Measurements from ENCODE around the gene MED8.
"Not testable (repeated sequence)": the region's sequence is repeated elsewhere in the genome, so short reads cannot be mapped to it uniquely, and the experiment has no call there.

The MED8 gene

DNA sequence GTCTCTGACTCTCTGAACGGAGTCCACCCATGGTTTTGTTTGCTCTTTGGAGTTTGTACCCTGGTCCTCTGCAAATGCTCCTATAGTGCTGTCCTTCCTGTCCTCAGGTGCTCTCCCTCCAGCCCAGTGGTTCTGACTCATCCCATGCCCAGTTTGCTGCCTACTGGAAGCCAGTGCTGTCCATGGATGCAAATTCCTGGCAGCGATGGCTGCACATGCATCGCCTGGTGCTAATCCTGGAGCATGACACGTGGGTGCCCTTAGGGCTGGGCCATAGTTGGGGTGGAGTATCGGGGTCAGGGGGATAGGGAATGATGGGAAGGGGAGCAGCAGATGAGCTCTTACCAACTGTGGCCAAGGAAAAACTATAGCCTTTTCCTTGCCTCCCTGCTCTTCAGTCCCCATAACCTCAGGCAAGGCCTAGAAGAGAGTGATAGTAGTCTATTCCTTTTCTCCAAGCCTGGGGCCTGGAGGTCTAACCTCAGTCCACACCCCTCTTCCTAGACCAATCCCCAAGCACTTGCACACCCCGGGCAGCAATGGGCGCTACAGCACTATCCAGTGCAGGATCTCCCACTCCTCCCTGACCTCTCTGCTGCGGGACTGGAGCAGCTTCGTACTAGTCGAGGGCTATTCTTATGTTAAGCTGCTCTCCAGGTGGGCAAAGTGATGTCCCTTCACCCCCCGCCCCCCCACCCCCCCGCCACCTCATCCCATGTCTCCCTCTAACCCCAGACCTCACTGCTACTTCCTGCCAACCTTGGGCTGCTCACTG is 32.6 kb upstream of the MED8 start:
- no peak for DNase-seq

DNA sequence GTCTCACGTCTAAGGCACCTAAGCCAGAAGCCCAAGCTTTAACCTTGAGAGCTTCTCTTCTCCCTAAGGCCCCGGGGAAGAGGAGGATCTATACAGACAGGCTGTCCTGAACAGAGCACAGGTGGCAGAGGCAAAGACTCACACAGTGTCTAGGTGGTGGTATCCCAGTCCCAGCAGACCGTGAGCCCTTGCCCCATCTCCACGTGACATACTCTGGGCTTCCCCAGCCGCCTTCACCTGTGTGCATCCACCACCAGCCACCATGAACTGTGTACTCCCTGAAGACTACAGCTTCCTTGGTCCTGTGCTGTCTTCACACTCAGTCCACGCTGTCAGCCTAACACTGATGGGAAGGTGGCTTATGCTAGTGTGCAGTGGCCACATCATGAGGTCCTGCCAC is 31.8 kb upstream of the MED8 start:
- no peak for DNase-seq

DNA sequence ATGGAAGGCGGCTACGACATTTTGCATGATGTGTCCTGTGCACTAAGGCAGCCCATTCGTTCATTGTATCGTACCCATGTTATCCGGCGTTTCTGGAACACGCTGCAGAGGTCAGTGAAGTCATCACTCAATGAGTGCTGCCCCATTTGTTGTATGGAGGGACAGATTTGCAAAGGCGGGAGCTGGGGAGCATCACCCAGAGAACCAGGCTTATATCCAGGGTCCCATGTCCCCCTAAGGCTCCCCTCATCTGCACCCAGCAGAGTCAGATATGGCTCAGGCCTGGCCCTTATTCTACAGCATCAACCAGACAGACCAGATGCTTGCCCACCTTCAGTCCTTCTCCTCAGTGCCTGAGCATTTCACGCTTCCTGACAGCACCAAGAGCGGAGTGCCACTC is 31.3 kb upstream of the MED8 start:
- no peak for DNase-seq

DNA sequence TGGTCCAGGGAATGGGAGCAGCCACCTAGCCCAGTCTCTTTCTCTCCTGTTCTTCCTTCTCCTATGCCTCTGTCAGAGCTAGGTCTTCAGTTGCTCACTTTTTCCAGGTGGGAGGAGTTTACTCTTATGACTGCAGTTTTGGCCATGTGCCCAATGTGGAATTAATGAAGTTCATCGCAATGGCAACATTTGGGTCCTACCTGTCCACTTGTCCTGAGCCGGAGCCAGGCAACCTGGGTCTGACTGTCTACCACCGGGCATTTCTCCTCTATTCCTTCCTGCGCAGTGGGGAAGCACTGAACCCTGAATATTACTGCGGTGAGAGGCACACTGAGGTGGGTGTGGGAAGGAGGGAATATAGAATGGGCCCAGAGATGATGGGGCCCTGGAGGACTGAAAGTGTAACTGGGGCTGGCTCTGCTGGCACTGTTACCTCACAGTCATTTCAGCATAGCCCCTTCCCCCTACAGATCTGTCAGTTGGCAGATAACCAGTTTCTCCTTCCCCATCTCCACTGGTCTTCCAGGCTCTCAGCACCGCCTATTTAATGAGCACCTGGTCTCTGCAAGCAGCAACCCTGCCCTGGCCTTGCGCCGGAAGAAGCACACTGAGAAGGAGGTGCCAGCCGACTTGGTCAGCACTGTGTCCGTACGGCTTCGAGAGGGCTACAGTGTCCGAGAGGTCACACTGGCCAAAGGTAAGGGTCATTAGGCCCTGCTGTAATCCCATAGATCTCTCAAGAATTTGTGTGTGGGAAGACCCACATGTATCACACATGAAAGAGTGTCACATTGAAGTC is 30.2 kb upstream of the MED8 start:
- DNase-seq, result no peak

DNA sequence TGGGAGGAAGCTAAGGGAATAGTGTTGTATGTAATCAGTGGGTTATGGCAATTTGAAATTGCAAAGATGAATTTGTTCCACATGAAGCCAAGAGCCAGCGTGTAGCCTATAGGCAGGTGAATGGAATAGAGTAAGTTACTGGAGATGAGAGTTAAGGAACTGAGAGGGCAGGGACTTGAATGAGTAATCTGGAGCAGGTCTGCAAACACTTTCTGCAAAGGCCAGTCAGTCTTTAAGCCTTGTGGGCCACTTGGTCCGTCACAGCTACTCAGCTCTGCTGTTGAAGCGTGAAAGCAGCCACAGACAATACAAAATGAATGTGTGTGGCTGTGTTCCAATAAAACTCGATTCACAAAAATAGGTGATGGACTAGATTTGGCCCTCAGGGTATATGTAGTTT is 29.3 kb upstream of the MED8 start:
- DNase-seq, result no peak

DNA sequence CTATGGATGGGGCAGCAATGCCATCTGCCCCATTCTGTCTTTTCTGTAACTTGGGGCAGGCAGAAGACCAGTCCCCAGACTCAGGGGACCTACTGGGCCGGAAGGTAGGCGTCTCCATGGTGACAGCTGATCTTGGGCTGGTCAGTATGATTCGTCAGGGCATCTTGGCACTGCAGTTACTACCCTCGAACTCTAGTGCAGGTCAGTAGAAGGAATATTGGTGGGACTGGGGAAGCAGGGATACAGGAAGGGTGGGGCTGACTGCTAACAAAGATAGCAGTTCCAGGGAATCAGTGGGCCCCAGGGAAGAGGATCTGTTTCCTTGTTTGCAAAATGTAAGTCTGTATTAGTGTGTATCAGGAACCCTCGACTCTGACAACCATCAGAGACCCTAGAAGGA is 26.3 kb upstream of the MED8 start:
- DNase-seq, result no peak

DNA sequence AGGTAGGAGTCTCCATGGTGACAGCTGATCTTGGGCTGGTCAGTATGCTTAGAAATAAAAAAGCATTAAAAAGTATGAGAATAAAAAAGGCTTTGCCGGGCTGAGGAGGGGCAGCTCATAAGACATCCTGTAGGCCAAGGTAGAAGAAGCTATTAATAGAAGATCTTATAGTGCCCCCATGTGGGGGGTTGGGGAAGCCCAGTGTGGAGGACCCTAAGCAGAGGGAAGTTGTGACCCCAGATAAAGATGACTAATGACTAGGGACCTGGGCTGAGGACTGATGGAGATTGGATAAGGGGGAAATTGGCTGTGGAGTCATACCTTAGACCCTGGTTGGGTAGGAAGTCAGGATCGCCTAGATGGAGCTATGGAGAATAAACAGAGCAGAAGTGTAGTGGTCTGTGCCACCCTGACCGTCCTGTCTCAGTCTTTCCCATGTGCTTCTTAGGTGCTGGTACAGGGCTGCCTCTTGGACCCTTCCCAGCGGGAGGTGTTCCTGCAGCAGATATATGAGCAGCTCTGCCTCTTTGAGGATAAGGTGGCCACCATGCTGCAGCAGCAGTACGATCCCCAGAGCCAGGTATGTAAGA is 25.1 kb upstream of the MED8 start:
- peak; percentile 54 for DNase-seq

DNA sequence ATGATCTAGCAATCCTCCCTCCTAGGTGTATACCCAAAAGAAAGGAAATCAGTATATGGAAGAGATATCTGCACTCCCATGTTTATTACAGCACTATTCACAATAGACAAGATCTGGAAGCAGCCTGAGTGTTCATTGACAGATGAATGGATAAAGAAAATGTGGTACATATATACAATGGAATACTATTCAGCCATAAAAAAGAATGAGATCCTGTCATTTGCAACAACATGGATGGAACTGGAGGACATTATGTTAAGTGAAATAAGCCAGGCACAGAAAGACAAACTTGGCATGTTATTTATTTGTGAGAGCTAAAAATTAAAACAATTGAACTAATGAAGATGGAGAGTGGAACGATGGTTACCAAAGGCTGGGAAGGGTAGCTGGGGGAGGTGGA is 23.8 kb upstream of the MED8 start:
- not testable (repeated sequence) for DNase-seq

DNA sequence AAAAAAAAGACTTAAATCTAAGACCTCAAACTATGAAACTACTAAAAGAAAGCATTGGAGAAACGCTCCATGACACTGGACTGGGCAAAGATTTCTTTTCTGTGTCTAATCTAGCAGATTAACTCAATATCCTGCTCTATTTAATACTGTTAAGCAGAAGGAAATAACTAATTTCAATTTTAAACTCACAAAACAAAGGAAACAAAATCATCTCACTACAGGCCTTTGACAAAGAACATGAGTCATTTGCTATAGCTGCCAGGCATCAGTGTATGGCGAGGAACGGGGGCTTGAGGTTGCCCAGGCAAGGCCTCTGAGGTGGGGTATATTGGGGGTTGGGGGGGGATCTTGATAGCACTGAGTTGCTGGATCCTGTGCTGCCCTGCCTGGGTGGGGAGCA is 21.0 kb upstream of the MED8 start:
- DNase-seq, result no peak

DNA sequence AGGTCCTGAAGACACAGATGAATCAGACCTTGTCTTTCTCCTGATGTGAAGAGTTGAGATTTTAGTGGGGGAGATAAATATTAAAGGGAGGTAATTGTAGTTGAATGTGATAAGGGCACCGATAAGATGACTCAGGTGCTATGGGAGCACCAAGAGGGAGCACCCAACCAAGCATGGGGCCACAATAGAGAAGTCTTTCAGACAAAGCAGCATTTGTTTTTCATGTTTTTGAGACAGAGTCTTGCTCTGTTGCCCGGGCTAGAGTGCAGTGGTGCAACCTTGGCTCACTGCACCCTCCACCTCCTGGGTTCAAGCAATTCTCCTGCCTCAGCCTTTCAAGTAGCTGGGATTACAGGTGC is 16.3 kb upstream of the MED8 start:
- no peak for DNase-seq

DNA sequence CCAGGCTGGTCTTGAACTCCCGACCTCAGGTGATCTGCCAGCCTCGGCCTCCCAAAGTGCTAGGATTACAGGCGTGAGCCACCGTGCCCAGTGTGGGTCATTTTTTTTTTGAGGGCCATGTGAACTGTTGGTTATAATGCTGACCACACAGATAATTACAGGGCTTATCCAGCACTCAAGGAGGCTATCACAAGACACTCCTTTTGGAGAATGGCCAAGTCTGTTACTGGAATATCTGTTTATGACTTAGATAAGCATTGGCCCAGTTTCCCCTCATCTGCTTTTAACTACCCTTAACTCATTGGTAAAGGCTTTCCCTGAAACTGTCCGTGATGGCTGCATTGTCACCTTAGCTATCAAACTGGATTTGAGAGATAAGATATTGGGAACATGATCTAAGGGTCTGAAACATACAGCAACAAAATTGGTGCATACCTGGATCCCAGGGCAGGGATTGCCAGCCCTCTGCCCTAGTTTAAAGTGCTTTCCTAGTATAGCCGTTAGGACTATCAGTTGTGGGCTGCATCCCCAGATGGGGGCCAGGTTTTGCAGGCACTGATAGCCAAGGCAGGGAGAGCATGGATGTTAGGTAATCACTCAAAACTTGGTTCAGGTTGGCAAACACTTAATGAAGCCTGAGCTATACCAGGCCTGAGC is 15.7 kb upstream of the MED8 start:
- no peak for DNase-seq

DNA sequence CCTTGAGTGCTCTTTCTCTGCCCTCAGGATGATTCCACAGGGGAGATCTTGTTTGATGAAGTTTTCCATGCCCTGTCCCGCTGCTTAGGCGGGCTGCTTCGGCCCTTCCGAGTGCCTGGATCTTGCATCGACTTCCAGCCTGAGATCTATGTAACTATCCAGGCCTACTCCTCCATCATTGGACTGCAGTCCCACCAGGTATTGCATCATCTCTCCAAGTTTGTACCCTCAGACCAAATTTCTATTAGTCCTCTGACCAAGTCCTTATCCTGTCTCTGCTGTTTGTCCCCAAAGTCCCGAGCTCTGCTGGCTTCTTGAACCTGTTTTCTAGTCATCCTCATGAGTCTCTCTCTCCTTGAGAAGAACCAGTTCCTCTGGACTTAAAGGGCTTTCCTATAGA is 14.8 kb upstream of the MED8 start:
- DNase-seq, result no peak

DNA sequence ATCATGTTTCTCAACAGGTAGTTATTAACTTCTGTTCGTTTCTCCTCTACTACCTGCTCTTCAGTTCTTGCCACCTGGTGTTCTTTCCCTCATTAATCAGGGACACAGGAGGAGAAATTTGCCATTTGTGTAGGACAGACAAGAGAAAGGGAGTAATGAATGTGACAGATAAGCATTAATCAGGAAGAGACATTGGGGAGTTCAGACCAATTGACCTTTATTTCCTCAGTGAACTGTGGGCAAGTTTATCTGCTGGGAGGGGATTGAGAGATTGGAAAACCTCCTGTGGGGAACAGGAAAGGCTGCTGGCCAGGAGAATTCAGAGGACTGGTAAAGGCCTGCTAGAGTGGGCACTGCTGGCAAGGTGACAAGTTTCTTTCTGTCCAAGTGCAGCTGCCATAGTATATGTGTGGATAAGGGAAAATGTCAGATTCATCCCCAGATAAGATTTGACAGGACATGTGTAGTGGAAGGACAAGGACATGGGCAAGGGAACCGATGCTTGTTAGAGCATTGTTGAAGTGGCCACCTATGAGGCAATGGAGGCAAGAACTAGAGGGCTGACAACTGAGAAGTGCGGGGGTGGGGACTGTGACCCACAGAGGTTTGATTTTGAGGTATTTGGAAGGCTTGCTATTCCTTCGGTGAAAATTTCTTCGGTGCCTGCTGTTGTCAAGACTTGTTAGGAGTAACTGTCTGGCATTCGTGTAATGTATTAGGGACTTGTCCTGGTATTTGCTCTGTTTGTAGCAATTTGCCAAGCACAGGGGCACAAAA is 12.7 kb upstream of the MED8 start:
- no peak for DNase-seq

DNA sequence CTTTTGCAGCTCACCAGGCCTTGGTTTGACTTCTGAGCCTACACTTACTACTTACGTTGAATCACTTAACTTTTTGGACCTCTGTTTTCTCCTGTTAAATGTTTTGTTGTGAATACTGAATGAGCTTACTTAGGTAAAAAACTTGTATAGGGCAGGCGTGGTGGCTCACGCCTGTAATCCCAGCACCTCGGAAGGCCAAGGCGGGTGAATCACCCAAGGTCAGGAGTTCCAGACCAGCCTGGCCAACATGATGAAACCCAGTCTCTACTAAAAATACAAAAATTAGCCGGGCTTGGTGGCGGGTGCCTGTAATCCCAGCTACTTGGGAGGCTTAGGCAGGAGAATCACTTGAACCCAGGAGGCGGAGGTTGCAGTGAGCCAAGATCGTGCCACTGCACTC is 10.8 kb upstream of the MED8 start:
- DNase-seq, result not testable (repeated sequence)

DNA sequence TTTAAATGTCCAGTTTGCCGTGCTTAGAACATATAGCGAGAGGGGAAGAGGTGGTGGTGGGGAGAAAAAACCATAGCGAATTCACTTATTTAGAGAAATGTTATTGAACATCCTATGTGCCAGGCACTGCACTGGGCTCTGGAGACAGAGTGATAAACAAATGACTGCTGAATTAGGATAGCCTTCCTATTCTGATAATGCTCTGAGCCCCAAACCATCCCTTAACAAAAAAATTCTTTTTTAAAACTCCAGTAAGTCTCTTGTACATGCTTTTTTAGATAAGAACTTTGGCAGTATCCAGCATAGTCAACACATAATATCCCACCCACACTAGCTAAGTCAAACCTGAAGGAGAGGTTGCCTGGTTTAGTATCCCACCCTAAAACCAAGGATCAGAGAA is 8.6 kb upstream of the MED8 start:
- DNase-seq, result no peak

DNA sequence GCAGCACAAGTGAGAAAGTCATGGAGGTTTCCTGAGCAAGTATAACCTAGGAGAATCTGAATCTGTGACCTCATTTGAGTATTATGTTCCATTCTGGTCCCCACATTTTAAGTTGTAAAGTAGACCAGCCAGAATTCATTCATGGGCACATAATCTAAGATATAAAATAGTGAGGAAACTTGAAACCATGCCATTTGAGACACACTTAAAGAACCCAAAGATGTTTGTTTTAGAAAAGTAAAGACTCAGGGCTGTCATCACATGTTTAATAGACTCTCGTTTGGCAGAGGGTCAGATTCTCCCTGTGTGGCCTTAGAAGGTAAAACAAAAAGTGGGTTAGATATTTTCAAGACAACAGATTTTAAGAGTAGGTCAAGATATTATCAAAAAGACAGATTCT is 6.5 kb upstream of the MED8 start:
- no peak for DNase-seq

DNA sequence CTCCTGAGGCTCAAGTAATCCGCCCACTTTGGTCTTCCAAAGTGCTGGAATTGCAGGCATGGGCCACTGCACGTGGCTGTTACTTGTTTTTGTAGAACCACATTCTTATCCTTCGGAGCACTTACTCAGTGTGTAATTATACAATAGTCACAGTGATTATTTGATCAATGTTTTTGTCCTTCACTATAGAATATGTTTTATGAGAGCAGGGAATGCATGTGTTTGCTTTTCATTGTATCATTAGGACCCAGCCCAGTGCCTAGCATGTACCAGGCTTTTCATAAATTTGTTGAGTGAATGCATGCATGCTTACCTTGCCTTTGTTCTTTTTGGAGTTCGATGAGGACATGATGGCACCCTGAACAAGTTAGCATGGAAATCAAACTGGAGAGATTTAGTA is 5.9 kb upstream of the MED8 start:
- no peak for DNase-seq

DNA sequence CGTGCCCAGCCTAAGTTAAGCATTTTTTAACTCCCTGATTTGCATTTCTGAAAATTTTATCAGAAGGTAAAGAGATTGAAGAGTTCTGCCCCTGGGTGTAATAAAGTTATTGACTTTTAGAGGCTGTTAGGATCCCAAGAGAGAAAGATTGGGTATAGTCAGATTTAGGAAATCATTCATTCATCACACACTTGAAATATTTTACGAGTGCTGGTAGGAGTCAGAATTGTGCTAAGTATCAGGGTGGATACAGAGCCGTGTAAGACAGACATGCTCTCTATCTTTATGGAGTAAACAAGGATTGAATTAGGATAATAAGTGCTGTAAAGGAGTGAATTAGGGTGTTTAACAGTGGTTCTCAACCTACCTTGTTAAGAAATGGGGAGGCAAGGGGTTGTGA is 3.1 kb upstream of the MED8 start:
- no peak for DNase-seq

DNA sequence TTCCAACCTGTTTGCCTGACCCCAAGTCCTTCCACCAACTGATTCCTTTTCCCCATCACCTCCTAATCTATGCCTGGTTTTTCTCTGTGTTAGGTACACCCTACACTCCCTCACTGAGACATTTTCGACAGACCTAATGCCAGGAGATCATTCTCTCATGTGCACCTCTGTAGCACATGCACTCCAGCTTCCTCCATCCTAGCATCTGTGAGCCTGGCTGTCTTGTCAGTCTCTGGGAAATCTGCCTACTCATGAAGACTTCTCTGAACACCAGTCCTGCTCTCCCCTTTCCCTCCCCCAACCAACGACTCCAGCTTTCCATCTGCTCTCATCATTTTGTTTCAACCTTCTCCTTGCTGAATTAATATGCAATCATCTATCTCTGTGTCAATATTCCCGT is 987 bp downstream of the MED8 start:
- DNase-seq, result no peak

DNA sequence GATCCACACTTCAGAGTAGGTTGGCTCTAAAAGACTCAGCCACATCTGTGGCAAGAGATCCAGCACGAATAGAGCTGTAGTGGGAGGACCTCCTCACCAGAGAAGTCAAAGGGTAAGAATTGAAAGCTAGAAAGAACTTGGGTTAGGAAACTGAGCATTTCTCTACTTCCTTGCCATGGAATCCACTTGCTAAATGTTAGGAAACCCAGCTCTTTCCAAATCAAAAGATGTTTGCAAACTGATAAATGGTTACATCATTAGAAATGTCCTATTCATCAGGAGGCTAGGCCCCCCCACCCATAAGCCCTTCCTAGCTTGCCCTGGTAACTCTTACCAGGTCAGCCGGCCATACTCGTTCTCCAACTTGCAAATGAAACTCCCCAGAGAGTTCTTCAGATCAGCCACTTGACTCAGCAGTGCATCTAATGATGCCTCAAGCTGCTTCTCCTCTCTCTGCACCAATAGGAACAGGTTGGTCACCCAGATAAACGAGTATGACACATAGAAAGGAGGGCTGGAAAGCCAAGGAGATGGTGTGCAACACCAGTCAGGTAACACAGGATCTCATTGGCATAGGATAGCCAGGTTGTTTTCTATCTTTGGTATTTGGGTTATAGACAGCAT is 1.5 kb downstream of the MED8 start:
- DNase-seq, result no peak

DNA sequence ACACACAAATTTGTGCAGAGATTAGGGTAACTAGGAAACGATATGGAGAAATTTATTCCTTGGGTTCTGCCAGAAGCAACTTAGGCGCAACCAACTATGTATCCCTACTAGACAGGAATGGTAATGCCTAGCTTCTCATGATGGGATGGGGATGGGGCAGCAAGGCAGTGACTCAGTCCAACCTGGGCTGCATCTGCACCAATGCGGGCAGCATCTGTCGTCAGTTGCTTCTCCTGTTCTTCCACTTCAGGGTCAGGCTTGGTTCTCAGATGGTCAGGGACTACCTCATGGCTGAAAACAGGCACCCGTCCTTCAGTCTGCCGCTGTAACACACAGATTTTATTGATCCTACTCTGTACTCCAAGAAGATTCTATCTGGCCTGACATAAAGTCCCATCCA is 2.9 kb downstream of the MED8 start:
- no peak for DNase-seq

DNA sequence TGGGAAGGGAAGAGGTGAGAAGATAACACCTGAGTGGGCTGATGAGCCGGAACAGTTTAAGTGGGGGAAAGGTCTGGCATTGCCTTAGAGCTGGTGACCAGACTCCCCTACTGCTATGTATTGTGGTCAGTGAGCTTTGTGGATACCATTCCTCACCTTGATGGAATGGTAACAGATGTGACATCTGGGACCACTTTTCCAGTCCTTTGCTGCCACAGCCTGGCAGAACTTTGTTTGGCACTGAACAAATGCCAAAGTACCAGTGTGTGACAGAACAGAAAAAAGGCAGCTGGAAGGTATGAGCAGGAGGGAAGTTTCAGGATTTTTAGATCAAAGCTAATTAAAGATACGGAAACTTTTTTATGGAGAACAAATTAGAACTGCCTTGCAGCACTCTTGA is 6.2 kb downstream of the MED8 start:
- no peak for DNase-seq

Data from effector CD4-positive, alpha-beta T cell (primary cell).